Natural killer cell treated with Interleukin-12 subunit alpha and Interleukin-12 subunit beta and Interleukin-15 and Interleukin-18, amount 100 ng/mL, for 72 hours (primary cell): Measurements from ENCODE around the gene RFX4. TPM values are rescaled to one million over a fixed set of nuclear protein-coding genes. Genes with fewer than 3 reads are reported as not detected.

Experiments used
- ATAC-seq, 2 donors: fragments of 150-1000 bp; cut with Tn5 transposase in 1 of 2; sonication (Bioruptor Pico), chemical (Tn5 transposase) in 1 of 2; 2 replicates each; pipeline ENCODE4 v1.10.0; 2021
- DNase-seq: peaks from one replicate; pipeline ENCODE4 v3.0.0; 2022; ENCODE audit warnings: low spot score
- H3K27ac Mint-ChIP-seq, 2 donors: 1 replicate in 1 of 2; 2 replicates in 1 of 2; pipeline ENCODE4 v1.8.0; 2022; ENCODE audit warnings: mixed read lengths in 2 of 2, mild to moderate bottlenecking in 1 of 2, moderate library complexity in 1 of 2
- H3K27me3 Mint-ChIP-seq, 2 donors: 1 replicate in 1 of 2; 2 replicates in 1 of 2; pipeline ENCODE4 v1.8.0; 2022; ENCODE audit warnings: mixed read lengths in 2 of 2
- H3K36me3 Mint-ChIP-seq: one replicate; pipeline ENCODE4 v1.8.0; 2022; ENCODE audit warnings: mixed read lengths
- H3K4me1 Mint-ChIP-seq, 2 donors: 1 replicate in 1 of 2; 2 replicates in 1 of 2; pipeline ENCODE4 v1.8.0; 2022; ENCODE audit warnings: low read depth in 2 of 2, mixed read lengths in 2 of 2, mild to moderate bottlenecking in 1 of 2
- H3K4me3 Mint-ChIP-seq: one replicate; pipeline ENCODE4 v1.8.0; 2022; ENCODE audit warnings: mixed read lengths
- H3K9me3 Mint-ChIP-seq: 2 replicates; pipeline ENCODE4 v1.8.0; 2022; ENCODE audit warnings: mixed read lengths
- total RNA-seq, 2 donors: library from RNA; stranded (reverse); gene quantifications; one replicate each; pipeline ENCODE4 v1.2.3, GENCODE V29; 2022

The RFX4 gene
- total RNA-seq, 2 donors from 2014 or later, result not detected

DNA sequence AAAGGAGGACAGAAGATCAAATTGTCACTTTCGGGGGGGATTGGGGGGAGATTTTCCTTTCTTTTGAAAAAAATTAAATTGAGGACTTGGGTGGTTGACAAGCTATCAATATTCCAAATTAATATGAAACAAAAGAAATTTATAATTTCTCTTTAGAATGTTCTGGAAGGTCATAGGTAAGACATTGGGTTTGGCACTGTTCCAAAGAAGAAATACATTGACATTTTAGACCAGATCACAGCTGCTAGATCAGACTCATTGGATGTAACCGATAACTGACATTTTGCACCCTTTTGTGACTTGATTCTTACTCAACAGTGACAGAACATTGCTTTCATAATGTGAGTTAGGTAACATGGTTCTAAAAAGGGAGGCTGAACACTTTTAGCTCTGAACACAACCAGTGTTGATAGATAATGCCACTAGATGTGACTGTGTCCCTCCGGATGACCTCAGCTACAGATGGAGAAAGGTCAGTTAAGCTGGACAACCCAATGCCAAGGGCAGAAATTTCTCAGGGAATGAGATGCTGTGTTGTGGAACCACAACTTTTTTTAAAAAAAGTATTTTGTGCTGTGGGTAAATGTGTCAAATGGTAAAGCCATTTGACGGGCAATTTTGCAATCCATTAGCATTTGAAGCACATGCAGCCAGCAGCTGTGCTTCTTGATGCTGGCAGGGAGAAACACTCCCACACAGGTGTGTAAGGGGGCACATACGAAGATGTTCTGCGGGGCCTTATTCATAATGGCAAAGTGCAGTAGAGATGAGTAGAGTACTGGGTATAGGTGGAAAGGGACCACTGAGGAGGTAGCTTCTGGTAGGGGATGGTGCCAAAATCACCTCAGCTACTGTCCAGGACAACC lies 62.9 kb downstream of the RFX4 start:
- Mint-ChIP-seq H3K36me3 (no peaks in the 10 kb centered on the region), H3K9me3 (no peaks in the 10 kb centered on the region), H3K4me3 (no peak overlapping the region), H3K27me3 (peaks cover 16 to 29% of the 10 kb centered on the region in 2 donors), H3K4me1 (no peaks in the 10 kb centered on the region), H3K27ac (no peak overlapping the region)
- ATAC-seq (no peak), DNase-seq (no peak)

GRCh38 chr12:106646472-106646871 lies 63.7 kb downstream of the RFX4 start:
- Mint-ChIP-seq H3K4me1 (no peaks in the 10 kb centered on the region), H3K4me3 (no peak overlapping the region), H3K27me3 (peaks cover 21 to 36% of the 10 kb centered on the region in 2 donors), H3K27ac (no peak overlapping the region), H3K9me3 (no peaks in the 10 kb centered on the region), H3K36me3 (no peaks in the 10 kb centered on the region)
- DNase-seq (no peak), ATAC-seq (no peak)

- DNase-seq (no peak), ATAC-seq (no peak)
- no peaks in the 10 kb centered on the region for H3K36me3 Mint-ChIP-seq
- no peak overlapping the region for H3K4me3 Mint-ChIP-seq
- H3K27me3 Mint-ChIP-seq, result peaks cover 16 to 36% of the 10 kb centered on the region in 2 donors
- H3K27ac Mint-ChIP-seq, result no peak overlapping the region
- no peaks in the 10 kb centered on the region for H3K4me1 Mint-ChIP-seq
- H3K9me3 Mint-ChIP-seq, result no peaks in the 10 kb centered on the region
Observed at GRCh38 chr12:106647793-106648514, 65.2 kb downstream of the RFX4 start.

DNA sequence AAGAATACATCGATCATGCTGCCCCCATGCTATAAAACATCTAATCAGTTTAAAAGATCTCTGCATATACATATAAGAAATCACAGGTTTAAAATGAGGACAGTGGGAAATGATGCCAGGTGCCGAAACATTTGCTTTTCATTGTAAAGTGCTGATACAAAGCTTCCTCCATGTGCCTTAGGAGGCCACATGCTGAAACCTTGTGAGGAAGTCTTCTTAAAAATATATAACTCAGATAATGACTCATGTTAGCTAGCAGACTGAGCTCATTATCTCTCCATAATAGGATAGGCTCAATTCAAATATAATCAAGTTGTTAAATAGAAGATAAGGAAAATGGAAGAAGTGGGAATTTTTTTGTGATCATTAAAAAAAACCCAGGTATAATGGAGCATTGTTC lies 65.9 kb downstream of the RFX4 start:
- Mint-ChIP-seq H3K36me3 (no peaks in the 10 kb centered on the region), H3K27ac (no peak overlapping the region)

GRCh38 chr12:106651552-106651951 lies 68.7 kb downstream of the RFX4 start:
- ATAC-seq, result no peak
- DNase-seq, result no peak
- no peak overlapping the region for H3K4me3 Mint-ChIP-seq
- H3K36me3 Mint-ChIP-seq, result no peaks in the 10 kb centered on the region
- H3K27me3 Mint-ChIP-seq, result peaks cover 23 to 33% of the 10 kb centered on the region in 2 donors
- H3K4me1 Mint-ChIP-seq, result no peaks in the 10 kb centered on the region
- H3K27ac Mint-ChIP-seq, result no peak overlapping the region
- no peaks in the 10 kb centered on the region for H3K9me3 Mint-ChIP-seq

More for the DNA sequence above, 65.9 kb downstream of the RFX4 start:
- Mint-ChIP-seq H3K4me1 (no peaks in the 10 kb centered on the region), H3K4me3 (no peak overlapping the region), H3K9me3 (no peaks in the 10 kb centered on the region), H3K27me3 (peaks cover 15 to 35% of the 10 kb centered on the region in 2 donors)
- ATAC-seq (no peak), DNase-seq (no peak)

- no peak overlapping the region for H3K27ac Mint-ChIP-seq
- peaks cover 28 to 37% of the 10 kb centered on the region in 2 donors for H3K27me3 Mint-ChIP-seq
Observed at GRCh38 chr12:106652510-106653015, 69.8 kb downstream of the RFX4 start.

GRCh38 chr12:106655577-106655976 lies 72.8 kb downstream of the RFX4 start:
- ATAC-seq (no peak), DNase-seq (no peak)
- peaks cover 32 to 34% of the 10 kb centered on the region in 2 donors for H3K27me3 Mint-ChIP-seq
- H3K9me3 Mint-ChIP-seq, result no peaks in the 10 kb centered on the region
- no peak overlapping the region for H3K27ac Mint-ChIP-seq
- H3K4me3 Mint-ChIP-seq, result no peak overlapping the region
- H3K4me1 Mint-ChIP-seq, result no peaks in the 10 kb centered on the region
- no peaks in the 10 kb centered on the region for H3K36me3 Mint-ChIP-seq

More at GRCh38 chr12:106652510-106653015, 69.8 kb downstream of the RFX4 start:
- Mint-ChIP-seq H3K9me3 (no peaks in the 10 kb centered on the region), H3K4me1 (no peaks in the 10 kb centered on the region), H3K36me3 (no peaks in the 10 kb centered on the region), H3K4me3 (no peak overlapping the region)
- ATAC-seq, result no peak
- no peak for DNase-seq

- peaks cover 6% of the 10 kb centered on the region for H3K36me3 Mint-ChIP-seq
- H3K27me3 Mint-ChIP-seq, result peaks cover 31 to 38% of the 10 kb centered on the region in 2 donors
- no peaks in the 10 kb centered on the region for H3K4me1 Mint-ChIP-seq
- no peak for DNase-seq
- no peak overlapping the region for H3K27ac Mint-ChIP-seq
- no peak for ATAC-seq
- H3K4me3 Mint-ChIP-seq, result no peak overlapping the region
- H3K9me3 Mint-ChIP-seq, result peaks cover under 1% of the 10 kb centered on the region
Observed at GRCh38 chr12:106657488-106657887, 74.7 kb downstream of the RFX4 start.

GRCh38 chr12:106663385-106663784 lies 80.6 kb downstream of the RFX4 start:
- peaks cover 33% of the 10 kb centered on the region for H3K36me3 Mint-ChIP-seq
- DNase-seq, result no peak
- no peak for ATAC-seq
- H3K27ac Mint-ChIP-seq, result no peak overlapping the region
- no peaks in the 10 kb centered on the region for H3K4me1 Mint-ChIP-seq
- no peak overlapping the region for H3K4me3 Mint-ChIP-seq
- peaks cover 34 to 54% of the 10 kb centered on the region in 2 donors for H3K27me3 Mint-ChIP-seq
- H3K9me3 Mint-ChIP-seq, result peaks cover 5% of the 10 kb centered on the region

DNA sequence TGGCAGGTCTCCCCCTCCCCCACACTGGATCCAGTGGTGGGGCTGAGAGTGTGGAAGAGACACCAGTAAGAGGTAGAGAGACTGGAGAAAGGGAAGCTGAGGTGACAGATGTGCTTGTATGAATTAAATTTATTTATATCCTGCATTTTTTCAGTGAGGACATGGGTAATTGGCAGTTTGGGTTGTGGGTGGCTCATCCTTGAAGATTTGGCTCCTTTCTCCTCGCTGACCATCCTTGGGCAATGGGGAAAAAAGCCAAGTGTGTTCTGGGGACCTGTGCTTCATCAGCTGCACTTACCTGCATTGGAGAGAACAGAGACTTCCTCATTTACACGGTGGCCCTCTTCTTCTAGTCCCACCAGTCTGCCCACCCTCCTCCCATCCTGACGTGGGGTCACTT lies 86.4 kb downstream of the RFX4 start:
- Mint-ChIP-seq H3K4me1 (no peaks in the 10 kb centered on the region), H3K9me3 (no peaks in the 10 kb centered on the region), H3K4me3 (no peak overlapping the region), H3K27me3 (peaks cover 45 to 81% of the 10 kb centered on the region in 2 donors), H3K36me3 (peaks cover 16% of the 10 kb centered on the region), H3K27ac (no peak overlapping the region)
- DNase-seq, result no peak
- no peak for ATAC-seq

GRCh38 chr12:106670131-106670530 lies 87.3 kb downstream of the RFX4 start:
- H3K4me1 Mint-ChIP-seq, result no peaks in the 10 kb centered on the region
- ATAC-seq (no peak), DNase-seq (no peak)
- no peak overlapping the region for H3K27ac Mint-ChIP-seq
- H3K36me3 Mint-ChIP-seq, result peaks cover 8% of the 10 kb centered on the region
- no peak overlapping the region for H3K4me3 Mint-ChIP-seq
- peaks cover 40 to 80% of the 10 kb centered on the region in 2 donors for H3K27me3 Mint-ChIP-seq
- no peaks in the 10 kb centered on the region for H3K9me3 Mint-ChIP-seq

- no peak for ATAC-seq
- Mint-ChIP-seq H3K27ac (no peak overlapping the region), H3K27me3 (peaks cover 38 to 80% of the 10 kb centered on the region in 2 donors), H3K9me3 (no peaks in the 10 kb centered on the region), H3K36me3 (no peaks in the 10 kb centered on the region), H3K4me3 (no peak overlapping the region), H3K4me1 (no peaks in the 10 kb centered on the region)
- DNase-seq, result no peak
Observed at GRCh38 chr12:106671840-106672239, 89.0 kb downstream of the RFX4 start.

GRCh38 chr12:106672314-106673025 lies 89.7 kb downstream of the RFX4 start:
- Mint-ChIP-seq H3K4me3 (no peak overlapping the region), H3K4me1 (no peaks in the 10 kb centered on the region), H3K27ac (no peak overlapping the region), H3K36me3 (no peaks in the 10 kb centered on the region), H3K27me3 (peaks cover 36 to 80% of the 10 kb centered on the region in 2 donors), H3K9me3 (no peaks in the 10 kb centered on the region)
- ATAC-seq (no peak), DNase-seq (no peak)
